BJ (cell line): ENCODE data around the gene GPM6B. TPM values are rescaled to one million over a fixed set of nuclear protein-coding genes. Genes with fewer than 3 reads are reported as not detected.

Experiments
- CTCF ChIA-PET: fragments of 350-600 bp; formaldehyde crosslinking; extraction: SDS; loops from one replicate; lab custom pipeline; 2021; ENCODE audit warnings: antibody characterized with exemption, inconsistent platforms; lab: Yijun Ruan, JAX
- POLR2A ChIA-PET: fragments of 300-600 bp; sonication (Branson Sonifier 250); formaldehyde crosslinking; extraction: SDS; loops from one replicate; lab custom pipeline; 2021; ENCODE audit warnings: antibody characterized with exemption; lab: Charles Lee
- DNase-seq: peaks from one replicate; pipeline ENCODE4 v3.0.0-alpha.2; 2011; ENCODE audit warnings: low read depth
- H3K27me3 ChIP-seq: 2 replicates; pipeline ENCODE4 v1.6.0; 2011; ENCODE audit warnings: low read length; ENCODE audit not compliant: control insufficient read depth, insufficient read depth
- H3K36me3 ChIP-seq: 2 replicates; pipeline ENCODE4 v1.5.1; 2011; ENCODE audit warnings: low read length; ENCODE audit not compliant: control insufficient read depth, insufficient read depth
- H3K4me3 ChIP-seq: 2 replicates; pipeline ENCODE4 v1.5.1; 2011; ENCODE audit warnings: low read depth, mild to moderate bottlenecking, control low read depth, low read length
- polyA plus RNA-seq: library from polyadenylated mRNA; depleted of rRNA; stranded (reverse); fragments of >200 nt; gene quantifications from 2 replicates; pipeline ENCODE4 v1.2.3, GENCODE V29; 2011
- TF ChIP-seq, protein P1 (sequence below): IDR thresholded peaks from 2 replicates; pipeline ENCODE4 v1.5.1; 2011; ENCODE audit warnings: low read depth, mild to moderate bottlenecking, control low read depth, inconsistent platforms, low read length, moderate library complexity; ENCODE audit not compliant: insufficient read depth

The GPM6B gene
- polyA plus RNA-seq, 1 experiment, result 1.1 TPM

GRCh38 chrX:13824746-13825145, 7.9 kb upstream of the GPM6B start:
- Histone ChIP-seq H3K4me3 (no peak overlapping the region), H3K27me3 (no peaks in the 10 kb centered on the region), H3K36me3 (no peaks in the 10 kb centered on the region)
- POLR2A ChIA-PET, result no interaction called here
- CTCF ChIA-PET, result no interaction called here
- TF ChIP-seq, protein P1, sequence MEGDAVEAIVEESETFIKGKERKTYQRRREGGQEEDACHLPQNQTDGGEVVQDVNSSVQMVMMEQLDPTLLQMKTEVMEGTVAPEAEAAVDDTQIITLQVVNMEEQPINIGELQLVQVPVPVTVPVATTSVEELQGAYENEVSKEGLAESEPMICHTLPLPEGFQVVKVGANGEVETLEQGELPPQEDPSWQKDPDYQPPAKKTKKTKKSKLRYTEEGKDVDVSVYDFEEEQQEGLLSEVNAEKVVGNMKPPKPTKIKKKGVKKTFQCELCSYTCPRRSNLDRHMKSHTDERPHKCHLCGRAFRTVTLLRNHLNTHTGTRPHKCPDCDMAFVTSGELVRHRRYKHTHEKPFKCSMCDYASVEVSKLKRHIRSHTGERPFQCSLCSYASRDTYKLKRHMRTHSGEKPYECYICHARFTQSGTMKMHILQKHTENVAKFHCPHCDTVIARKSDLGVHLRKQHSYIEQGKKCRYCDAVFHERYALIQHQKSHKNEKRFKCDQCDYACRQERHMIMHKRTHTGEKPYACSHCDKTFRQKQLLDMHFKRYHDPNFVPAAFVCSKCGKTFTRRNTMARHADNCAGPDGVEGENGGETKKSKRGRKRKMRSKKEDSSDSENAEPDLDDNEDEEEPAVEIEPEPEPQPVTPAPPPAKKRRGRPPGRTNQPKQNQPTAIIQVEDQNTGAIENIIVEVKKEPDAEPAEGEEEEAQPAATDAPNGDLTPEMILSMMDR, result no peak
- no peak for DNase-seq

- no peaks in the 10 kb centered on the region for H3K36me3 ChIP-seq
- ChIA-PET CTCF (no interaction called here), POLR2A (no interaction called here)
- no peaks in the 10 kb centered on the region for H3K27me3 ChIP-seq
- TF ChIP-seq, protein P1, result no peak
- H3K4me3 ChIP-seq, result no peak overlapping the region
- DNase-seq, result no peak
Observed at GRCh38 chrX:13821738-13822137, 4.8 kb upstream of the GPM6B start.

DNA sequence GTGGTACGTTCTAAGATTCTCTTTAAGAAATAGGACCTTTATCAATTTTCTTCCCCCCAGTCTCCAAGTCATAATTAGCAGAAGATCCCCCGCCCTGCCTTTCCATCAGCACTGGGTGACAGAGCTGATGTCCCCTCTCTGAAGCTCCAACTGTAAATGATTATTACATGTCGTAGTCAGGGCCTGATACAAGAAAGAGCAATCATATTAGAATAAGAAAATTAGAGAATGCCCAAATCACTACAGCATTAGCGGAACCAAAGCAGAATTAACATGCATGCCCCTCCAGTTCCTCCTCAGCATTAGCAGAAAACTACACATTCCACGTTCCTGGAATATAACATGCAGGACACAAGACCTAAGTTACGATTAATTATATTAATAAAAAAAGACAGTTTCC, 717 bp downstream of the GPM6B start:
- POLR2A ChIA-PET, result no interaction called here
- Histone ChIP-seq H3K27me3 (no peaks in the 10 kb centered on the region), H3K4me3 (no peak overlapping the region), H3K36me3 (no peaks in the 10 kb centered on the region)
- TF ChIP-seq, protein P1, result no peak
- CTCF ChIA-PET, result no interaction called here
- no peak for DNase-seq

- ChIA-PET POLR2A (no interaction called here), CTCF (no interaction called here)
- no peaks in the 10 kb centered on the region for H3K36me3 ChIP-seq
- TF ChIP-seq, protein P1, result no peak
- H3K27me3 ChIP-seq, result no peaks in the 10 kb centered on the region
- no peak for DNase-seq
- no peak overlapping the region for H3K4me3 ChIP-seq
Observed at GRCh38 chrX:13815664-13816063, 1.2 kb downstream of the GPM6B start.

GRCh38 chrX:13808865-13809264, 8.0 kb downstream of the GPM6B start:
- TF ChIP-seq, protein P1, result no peak
- ChIA-PET CTCF (no interaction called here), POLR2A (no interaction called here)

More at GRCh38 chrX:13808865-13809264, 8.0 kb downstream of the GPM6B start:
- Histone ChIP-seq H3K36me3 (no peaks in the 10 kb centered on the region), H3K27me3 (no peaks in the 10 kb centered on the region; the same call in 1 of the 2 replicates), H3K4me3 (no peak overlapping the region)
- DNase-seq, result no peak
